ENCODE measurements around the gene ADAMTSL2. TPM values are rescaled to one million over a fixed set of nuclear protein-coding genes. Genes with fewer than 3 reads are reported as not detected.

Gene ADAMTSL2
- total and polyA plus RNA-seq, 3 experiments from 2014 or later: not detected

DNA sequence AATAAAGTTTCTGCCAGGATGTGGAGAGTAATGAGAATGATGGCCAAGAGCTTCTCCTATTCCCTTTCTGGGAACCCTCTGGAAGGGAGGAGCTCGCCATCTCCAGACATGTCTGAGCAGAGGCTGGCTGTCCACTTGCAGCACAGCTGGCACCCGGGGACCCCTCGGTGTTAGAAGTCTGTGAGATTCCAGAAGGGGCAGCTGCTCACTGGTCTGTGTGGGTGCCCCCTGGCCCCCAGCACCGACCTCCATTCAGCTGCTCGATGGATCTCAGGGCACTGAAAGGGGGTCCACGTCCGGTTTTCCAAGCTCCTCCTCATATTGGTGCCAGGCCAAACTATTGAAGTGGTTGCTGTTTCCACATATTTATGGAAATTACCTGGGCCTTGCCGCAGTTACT lies 78.3 kb downstream of the ADAMTSL2 start:
- Mint-ChIP-seq H3K27ac (no peak overlapping the region), H3K9me3 (no peaks in the 10 kb centered on the region), H3K4me1 (peaks cover 0 to 9% (median 0%) of the 10 kb centered on the region in 3 donors), H3K36me3 (no peaks in the 10 kb centered on the region), H3K4me3 (no peak overlapping the region), H3K27me3 (peaks cover 24 to 41% of the 10 kb centered on the region in 2 donors)
- Histone ChIP-seq H3K36me3 (ENCODE audit: insufficient read depth, low read length) (no peaks in the 10 kb centered on the region), H3K9me3 (ENCODE audit: low read length) (no peaks in the 10 kb centered on the region), H3K27me3 (ENCODE audit: insufficient read depth, low read length, poor library complexity, severe bottlenecking) (peaks cover 10% of the 10 kb centered on the region), H3K4me3 (ENCODE audit: low read length) (no peak overlapping the region), H3K4me1 (ENCODE audit: insufficient read depth, low read length) (no peaks in the 10 kb centered on the region), H3K27ac (ENCODE audit: low read depth, low read length) (no peak overlapping the region)
- DNase-seq: no peak
- POLR2A ChIA-PET: no interaction called here
- CTCF ChIA-PET: no interaction called here

DNA sequence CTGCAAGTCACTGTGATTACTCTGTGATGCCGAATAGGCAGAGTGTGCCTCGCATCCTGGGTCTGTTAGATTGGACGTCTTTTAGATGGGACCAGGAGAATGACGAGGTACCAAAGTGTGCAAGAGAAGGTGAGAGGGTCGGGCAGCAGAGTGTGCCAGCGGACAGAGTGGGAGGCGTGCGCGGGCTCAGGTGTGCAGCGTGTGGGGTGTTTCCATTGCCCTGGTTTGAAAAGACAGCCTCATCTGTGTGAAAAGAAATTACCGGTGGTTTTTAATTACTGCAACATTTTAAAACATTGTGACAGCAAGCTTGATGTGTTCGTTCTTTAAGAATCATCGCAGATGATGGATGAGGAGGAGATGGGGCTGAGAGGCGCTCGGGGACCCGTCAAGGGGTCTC lies 78.9 kb downstream of the ADAMTSL2 start:
- peaks cover 19 to 35% of the 10 kb centered on the region in 2 donors for H3K27me3 Mint-ChIP-seq
- Histone ChIP-seq H3K4me3 (ENCODE audit: low read length) (no peak overlapping the region), H3K27ac (ENCODE audit: low read depth, low read length) (no peak overlapping the region), H3K9me3 (ENCODE audit: low read length) (no peaks in the 10 kb centered on the region), H3K36me3 (ENCODE audit: insufficient read depth, low read length) (no peaks in the 10 kb centered on the region), H3K27me3 (ENCODE audit: insufficient read depth, low read length, poor library complexity, severe bottlenecking) (peaks cover 7% of the 10 kb centered on the region), H3K4me1 (ENCODE audit: insufficient read depth, low read length) (no peaks in the 10 kb centered on the region)
- POLR2A ChIA-PET: no interaction called here
- H3K4me3 Mint-ChIP-seq: no peak overlapping the region
- no peaks in the 10 kb centered on the region for H3K36me3 Mint-ChIP-seq
- CTCF ChIA-PET: interaction anchor here (0.7 kb wide), 1 partner anchor 130 kb away, joined by 3 read pairs; no protein-coding TSS in a partner anchor
- H3K27ac Mint-ChIP-seq: no peak overlapping the region
- peaks cover 0 to 3% (median 0%) of the 10 kb centered on the region in 3 donors for H3K4me1 Mint-ChIP-seq
- no peak for DNase-seq
- H3K9me3 Mint-ChIP-seq: no peaks in the 10 kb centered on the region

DNA sequence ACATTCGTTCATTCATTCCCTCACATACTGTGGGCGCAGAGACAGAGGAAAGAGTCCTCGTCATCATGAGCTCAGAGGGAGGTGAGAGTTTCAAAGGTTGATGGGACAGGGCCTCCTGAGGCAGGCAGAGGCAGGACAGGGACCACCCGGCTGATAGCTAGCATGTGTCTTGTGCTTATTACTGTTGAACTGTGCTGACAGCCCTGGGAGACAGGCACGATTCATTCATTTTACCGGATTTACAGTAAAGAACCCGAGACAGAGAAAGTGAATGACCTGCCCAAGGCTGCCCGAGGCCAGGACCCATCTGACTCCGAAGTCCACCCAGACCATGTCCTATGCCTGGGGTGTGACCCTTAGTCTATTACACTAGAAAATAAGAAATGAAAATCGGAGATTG lies 79.6 kb downstream of the ADAMTSL2 start:
- Histone ChIP-seq H3K27me3 (ENCODE audit: insufficient read depth, low read length, poor library complexity, severe bottlenecking) (peaks cover 5% of the 10 kb centered on the region), H3K9me3 (ENCODE audit: low read length) (no peaks in the 10 kb centered on the region), H3K4me1 (ENCODE audit: insufficient read depth, low read length) (peaks cover 3% of the 10 kb centered on the region), H3K27ac (ENCODE audit: low read depth, low read length) (no peak overlapping the region), H3K36me3 (ENCODE audit: insufficient read depth, low read length) (no peaks in the 10 kb centered on the region), H3K4me3 (ENCODE audit: low read length) (no peak overlapping the region)
- no peak for DNase-seq
- Mint-ChIP-seq H3K9me3 (no peaks in the 10 kb centered on the region), H3K4me1 (peaks cover 3 to 8% (median 4%) of the 10 kb centered on the region in 3 donors), H3K36me3 (no peaks in the 10 kb centered on the region), H3K27ac (no peak overlapping the region), H3K4me3 (no peak overlapping the region), H3K27me3 (peaks cover 18 to 33% of the 10 kb centered on the region in 2 donors)
- POLR2A ChIA-PET: no interaction called here
- CTCF ChIA-PET: interaction anchor here (0.7 kb wide), 1 partner anchor 129 kb away, joined by 3 read pairs; no protein-coding TSS in a partner anchor

DNA sequence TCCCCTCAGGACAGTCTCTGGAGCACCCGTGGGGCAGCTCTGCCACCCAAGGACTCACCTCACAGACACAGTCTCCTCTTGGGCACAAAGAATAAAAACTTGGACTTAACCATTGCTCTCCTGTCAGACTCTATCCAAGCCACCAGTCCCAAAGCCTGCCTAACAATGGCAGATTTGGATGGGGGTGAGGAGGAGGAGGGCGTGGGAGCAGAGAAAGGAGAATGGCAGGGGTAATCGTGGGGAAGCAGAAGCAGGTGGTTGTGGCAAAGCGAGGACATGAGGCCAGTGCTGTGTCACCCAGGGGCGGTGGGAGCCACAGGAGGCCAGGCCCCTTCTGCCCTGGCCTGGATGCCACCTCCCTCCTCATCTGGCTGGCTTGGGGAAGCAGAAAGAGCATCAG lies 80.2 kb downstream of the ADAMTSL2 start:
- no peak for DNase-seq
- Histone ChIP-seq H3K27me3 (ENCODE audit: insufficient read depth, low read length, poor library complexity, severe bottlenecking) (peaks cover 4% of the 10 kb centered on the region), H3K4me1 (ENCODE audit: insufficient read depth, low read length) (peaks cover 9% of the 10 kb centered on the region), H3K36me3 (ENCODE audit: insufficient read depth, low read length) (no peaks in the 10 kb centered on the region), H3K4me3 (ENCODE audit: low read length) (no peak overlapping the region), H3K9me3 (ENCODE audit: low read length) (no peaks in the 10 kb centered on the region), H3K27ac (ENCODE audit: low read depth, low read length) (no peak overlapping the region)
- Mint-ChIP-seq H3K36me3 (no peaks in the 10 kb centered on the region), H3K4me3 (no peak overlapping the region), H3K4me1 (peaks cover 4 to 11% (median 10%) of the 10 kb centered on the region in 3 donors), H3K27me3 (peaks cover 15 to 29% of the 10 kb centered on the region in 2 donors), H3K27ac (peak overlapping the region in 1 of 8 donors; percentile 78), H3K9me3 (no peaks in the 10 kb centered on the region)
- CTCF ChIA-PET: no interaction called here
- POLR2A ChIA-PET: no interaction called here

DNA sequence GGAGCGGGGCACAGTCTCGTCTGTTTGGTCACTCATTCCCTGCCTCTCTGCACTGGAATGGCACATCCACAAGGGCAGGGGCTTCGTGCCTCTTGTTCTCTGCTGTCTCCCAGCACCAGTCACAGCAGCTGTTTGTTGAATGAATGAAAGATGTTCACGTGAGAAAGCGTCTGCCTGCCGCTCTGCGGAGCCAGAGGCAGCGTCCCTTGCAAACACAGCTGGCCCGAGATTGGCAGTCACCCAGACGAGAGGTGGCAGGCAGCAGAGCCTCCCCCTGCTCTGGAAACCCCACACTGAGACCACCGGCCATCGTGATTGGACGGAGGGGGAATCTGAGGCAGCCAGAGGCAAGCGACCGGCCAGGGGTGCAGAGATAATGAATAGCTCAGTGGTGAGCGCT lies 80.7 kb downstream of the ADAMTSL2 start:
- Histone ChIP-seq H3K4me3 (ENCODE audit: low read length) (no peak overlapping the region), H3K9me3 (ENCODE audit: low read length) (no peaks in the 10 kb centered on the region), H3K27me3 (ENCODE audit: insufficient read depth, low read length, poor library complexity, severe bottlenecking) (no peaks in the 10 kb centered on the region), H3K4me1 (ENCODE audit: insufficient read depth, low read length) (peaks cover 14% of the 10 kb centered on the region), H3K27ac (ENCODE audit: low read depth, low read length) (no peak overlapping the region), H3K36me3 (ENCODE audit: insufficient read depth, low read length) (no peaks in the 10 kb centered on the region)
- Mint-ChIP-seq H3K36me3 (no peaks in the 10 kb centered on the region), H3K27ac (no peak overlapping the region), H3K27me3 (peaks cover 12 to 24% of the 10 kb centered on the region in 2 donors), H3K4me1 (peaks cover 9 to 16% (median 16%) of the 10 kb centered on the region in 3 donors), H3K9me3 (no peaks in the 10 kb centered on the region), H3K4me3 (no peak overlapping the region)
- POLR2A ChIA-PET: no interaction called here
- CTCF ChIA-PET: no interaction called here
- no peak for DNase-seq

DNA sequence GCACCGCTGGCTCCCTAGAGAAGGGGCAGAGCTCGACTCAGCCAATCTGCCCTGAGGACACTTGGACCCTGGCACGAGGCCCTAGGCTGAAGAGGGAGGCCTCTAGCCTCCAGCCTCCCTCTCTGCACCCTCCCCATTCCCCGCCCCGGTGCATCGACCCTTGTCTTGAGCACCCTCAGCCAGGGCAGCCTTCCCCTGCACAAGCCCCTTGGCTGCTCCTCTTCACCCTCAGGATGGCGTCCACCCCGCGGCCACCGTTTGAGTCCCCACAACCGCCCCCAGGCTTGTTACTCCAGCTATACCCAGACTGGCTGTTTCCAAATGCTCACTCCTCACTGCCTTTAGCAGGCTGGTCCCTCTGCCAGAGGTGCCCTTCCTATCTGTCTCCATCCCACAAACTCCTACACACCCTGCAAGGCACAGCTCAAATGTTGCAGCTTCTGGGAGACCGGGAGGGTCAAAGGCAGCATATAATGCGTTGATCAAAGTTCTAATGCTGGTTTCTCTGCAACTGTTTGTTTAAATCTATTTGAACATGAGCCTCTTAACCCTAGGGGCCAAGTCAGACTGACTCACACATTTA lies 81.2 kb downstream of the ADAMTSL2 start:
- ChIA-PET CTCF (no interaction called here), POLR2A (no interaction called here)
- no peaks in the 10 kb centered on the region for H3K27me3 ChIP-seq (ENCODE audit: insufficient read depth, low read length, poor library complexity, severe bottlenecking)
- no peak overlapping the region for H3K4me3 ChIP-seq (ENCODE audit: low read length)
- H3K4me3 Mint-ChIP-seq: no peak overlapping the region
- H3K27me3 Mint-ChIP-seq: peaks cover 10 to 19% of the 10 kb centered on the region in 2 donors
- no peak for DNase-seq
- no peaks in the 10 kb centered on the region for H3K36me3 Mint-ChIP-seq
- H3K9me3 Mint-ChIP-seq: no peaks in the 10 kb centered on the region
- no peak overlapping the region for H3K27ac Mint-ChIP-seq
- H3K36me3 ChIP-seq (ENCODE audit: insufficient read depth, low read length): no peaks in the 10 kb centered on the region
- peaks cover 12 to 20% (median 19%) of the 10 kb centered on the region in 3 donors for H3K4me1 Mint-ChIP-seq
- no peaks in the 10 kb centered on the region for H3K9me3 ChIP-seq (ENCODE audit: low read length)
- peaks cover 19% of the 10 kb centered on the region for H3K4me1 ChIP-seq (ENCODE audit: insufficient read depth, low read length)
- H3K27ac ChIP-seq (ENCODE audit: low read depth, low read length): no peak overlapping the region

DNA sequence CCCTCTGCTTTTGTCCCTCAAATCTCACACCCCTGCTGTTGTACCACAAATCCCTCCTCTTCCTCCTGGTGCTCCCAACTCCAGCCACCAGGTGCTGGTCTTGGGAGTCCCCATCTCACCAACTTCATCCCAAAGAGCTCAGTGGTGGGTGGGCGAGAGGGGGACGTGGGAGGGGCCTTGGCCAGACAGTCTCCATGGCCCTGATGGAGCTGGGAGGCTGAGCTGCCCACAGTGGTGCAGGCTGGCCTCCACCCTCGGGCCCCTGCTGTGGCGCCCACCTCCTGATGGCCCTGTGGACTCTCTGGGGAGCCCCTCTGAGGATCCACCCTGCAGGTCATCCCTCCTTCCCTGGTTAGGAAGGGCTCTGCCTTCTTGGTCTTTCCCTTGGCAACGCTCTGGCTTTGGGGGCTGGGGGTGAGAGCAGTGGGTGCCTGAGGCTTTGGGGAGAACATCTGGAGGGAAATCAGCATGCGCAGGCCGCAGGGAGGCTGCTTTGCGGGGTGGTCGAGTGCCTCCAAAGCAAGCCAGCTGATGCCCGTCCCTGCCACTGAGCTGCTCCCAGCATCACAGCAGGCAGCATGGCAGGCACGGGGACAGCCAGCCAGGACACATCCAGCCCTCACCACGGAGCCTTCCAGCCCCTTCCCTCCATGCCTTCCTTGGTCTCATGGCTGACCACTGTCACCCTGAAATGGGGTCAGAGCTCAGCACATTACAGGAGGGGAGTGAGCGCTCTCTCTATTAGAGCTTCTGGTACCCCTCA lies 82.3 kb downstream of the ADAMTSL2 start:
- Mint-ChIP-seq H3K27ac (no peak overlapping the region), H3K9me3 (no peaks in the 10 kb centered on the region), H3K27me3 (peaks cover 5 to 8% of the 10 kb centered on the region in 2 donors), H3K4me1 (peaks cover 16 to 28% (median 28%) of the 10 kb centered on the region in 3 donors), H3K36me3 (no peaks in the 10 kb centered on the region), H3K4me3 (no peak overlapping the region)
- Histone ChIP-seq H3K36me3 (ENCODE audit: insufficient read depth, low read length) (no peaks in the 10 kb centered on the region), H3K9me3 (ENCODE audit: low read length) (no peaks in the 10 kb centered on the region), H3K27me3 (ENCODE audit: insufficient read depth, low read length, poor library complexity, severe bottlenecking) (no peaks in the 10 kb centered on the region), H3K27ac (ENCODE audit: low read depth, low read length) (no peak overlapping the region), H3K4me1 (ENCODE audit: insufficient read depth, low read length) (peaks cover 27% of the 10 kb centered on the region), H3K4me3 (ENCODE audit: low read length) (no peak overlapping the region)
- DNase-seq: no peak
- ChIA-PET CTCF (no interaction called here), POLR2A (no interaction called here)

DNA sequence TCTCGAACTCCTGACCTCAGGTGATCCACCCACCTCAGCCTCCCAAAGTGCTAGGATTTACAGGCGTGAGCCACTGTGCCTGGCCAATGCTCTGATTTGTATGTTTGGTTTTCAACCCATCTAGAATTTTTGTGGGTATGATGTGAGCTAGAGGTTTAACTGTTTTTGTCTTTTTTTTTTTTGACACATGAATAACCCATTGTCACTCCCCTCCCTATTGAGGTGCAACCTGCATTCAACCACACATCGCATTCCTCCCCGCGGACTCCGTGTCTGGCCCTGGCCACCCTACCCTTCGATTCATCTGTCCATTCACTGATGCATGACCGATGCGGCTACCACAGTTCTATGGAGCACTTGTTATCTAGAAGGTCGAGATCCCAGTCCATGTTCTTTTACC lies 84.2 kb downstream of the ADAMTSL2 start:
- no peaks in the 10 kb centered on the region for H3K9me3 Mint-ChIP-seq
- Histone ChIP-seq H3K27ac (ENCODE audit: low read depth, low read length) (no peak overlapping the region), H3K4me3 (ENCODE audit: low read length) (no peak overlapping the region), H3K4me1 (ENCODE audit: insufficient read depth, low read length) (peaks cover 40% of the 10 kb centered on the region), H3K27me3 (ENCODE audit: insufficient read depth, low read length, poor library complexity, severe bottlenecking) (no peaks in the 10 kb centered on the region), H3K36me3 (ENCODE audit: insufficient read depth, low read length) (no peaks in the 10 kb centered on the region), H3K9me3 (ENCODE audit: low read length) (no peaks in the 10 kb centered on the region)
- peaks cover 21 to 34% (median 33%) of the 10 kb centered on the region in 3 donors for H3K4me1 Mint-ChIP-seq
- H3K4me3 Mint-ChIP-seq: no peak overlapping the region
- POLR2A ChIA-PET: no interaction called here
- DNase-seq: no peak
- CTCF ChIA-PET: no interaction called here
- H3K27ac Mint-ChIP-seq: peak overlapping the region in 1 of 8 donors; percentile 68
- no peaks in the 10 kb centered on the region for H3K36me3 Mint-ChIP-seq
- peaks cover 0 to 5% of the 10 kb centered on the region in 2 donors for H3K27me3 Mint-ChIP-seq
